HG03095 (cell line): ENCODE measurements around the gene TSHZ1.

Source experiments
- ATAC-seq: cut with Tn5 transposase; IDR thresholded peaks from one replicate; pipeline ENCODE4 v1.9.1; 2021; ENCODE audit warnings: moderate library complexity; ENCODE audit not compliant: unreplicated experiment

Gene TSHZ1

DNA sequence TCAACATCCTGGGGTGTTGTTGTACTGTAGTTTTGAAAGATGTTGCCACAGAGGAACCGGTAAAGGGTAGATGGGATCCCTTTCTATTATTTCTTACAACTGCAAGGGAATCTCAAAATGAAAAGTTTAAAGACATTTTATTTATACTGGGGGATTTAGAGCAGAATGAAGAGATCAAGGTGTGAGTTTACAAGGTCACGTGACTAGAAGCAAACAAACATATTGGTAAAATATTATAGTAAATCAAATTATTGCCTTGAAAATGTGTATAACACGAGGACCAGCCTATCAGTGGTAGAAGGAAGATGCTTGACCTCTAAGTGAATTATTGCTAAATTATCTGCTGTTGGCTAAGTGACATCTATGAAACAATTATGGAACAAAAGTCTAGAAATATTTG lies 119.7 kb downstream of the TSHZ1 start:
- ATAC-seq, result no peak

- no peak for ATAC-seq
These were observed 124.3 kb downstream of the TSHZ1 start for GRCh38 chr18:75334869-75335268.

DNA sequence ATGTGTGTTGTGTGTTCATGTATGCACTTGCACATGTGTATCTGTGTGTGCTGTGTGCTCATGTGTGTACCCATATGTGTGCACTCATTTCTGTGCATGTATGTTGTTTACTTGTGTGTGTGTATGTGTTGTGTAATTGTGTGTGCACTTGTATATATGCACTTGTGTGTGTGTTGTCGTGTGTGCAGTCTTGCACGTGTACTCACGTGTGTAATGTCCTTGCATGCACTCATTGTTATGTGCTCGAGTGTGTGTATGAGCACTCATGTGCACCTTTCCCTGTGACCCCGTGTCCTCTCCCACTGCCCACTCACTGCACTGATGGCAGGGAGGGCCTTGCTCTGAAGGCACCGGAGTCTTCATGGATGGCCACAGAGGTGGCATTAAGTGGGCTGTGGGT lies 124.9 kb downstream of the TSHZ1 start:
- no peak for ATAC-seq

- ATAC-seq, result no peak
These were observed 126.2 kb downstream of the TSHZ1 start for GRCh38 chr18:75336767-75337166.

- ATAC-seq, result no peak
These were observed 126.8 kb downstream of the TSHZ1 start for GRCh38 chr18:75337348-75337747.

- no peak for ATAC-seq
These were observed 128.0 kb downstream of the TSHZ1 start for GRCh38 chr18:75338631-75339030.
